Hair follicular keratinocyte (primary cell): ENCODE measurements around the gene RPS16. TPM values are rescaled to one million over a fixed set of nuclear protein-coding genes. Genes with fewer than 3 reads are reported as not detected.

Source experiments
- total RNA-seq: library from RNA; depleted of rRNA; stranded (reverse); fragments of >200 nt; gene quantifications from 2 replicates; pipeline ENCODE4 v1.2.3, GENCODE V29; 2015

Gene RPS16
- 1,797 and 2,309 TPM in 2 replicates for total RNA-seq

DNA sequence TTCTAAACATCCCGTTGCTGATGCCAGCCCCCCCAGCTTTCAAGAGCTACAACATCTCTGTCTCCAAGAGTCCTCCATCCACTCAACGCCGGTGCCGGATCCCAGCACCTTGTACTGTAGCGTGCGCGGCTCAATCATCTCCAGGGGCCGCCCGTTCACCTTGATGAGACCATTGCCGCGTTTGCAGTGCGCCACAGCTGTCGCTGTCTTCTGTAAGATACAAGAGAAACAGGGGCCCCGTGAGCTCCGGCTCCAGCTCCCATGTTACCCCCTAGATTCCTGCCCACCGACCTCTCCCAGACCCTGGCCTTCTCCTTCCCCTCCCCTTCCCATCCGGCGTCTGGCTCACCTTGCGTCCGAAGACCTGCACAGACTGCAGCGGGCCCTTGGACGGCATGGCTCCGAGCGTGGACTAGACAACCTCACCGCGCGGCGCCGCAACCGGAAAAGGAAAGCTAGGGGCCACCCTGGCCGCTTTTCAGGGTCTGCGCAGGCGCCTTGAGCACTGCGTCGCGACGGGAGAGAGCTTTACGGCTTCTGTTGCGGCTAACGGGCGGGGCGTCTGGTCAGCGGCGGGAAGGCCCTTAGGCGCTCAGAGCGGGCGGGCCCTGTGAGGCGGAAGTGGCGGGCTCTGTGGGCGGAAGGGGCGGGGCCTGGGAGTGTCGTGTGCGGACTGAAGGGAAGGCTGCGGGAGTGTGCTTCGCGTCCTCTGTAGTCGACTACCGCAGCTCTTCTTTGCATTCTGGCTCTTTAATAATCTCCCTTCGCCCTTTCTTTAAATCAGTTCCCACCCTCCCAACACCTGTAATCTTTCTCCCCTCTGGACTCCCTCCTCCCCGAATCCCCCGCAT is at the start of gene RPS16:
Gene RPS16, minus strand, starts transcription at position 451 of the 851 bp plus-strand sequence. Its CDS starts 54 bp downstream, at position 397.

GRCh38 chr19:39480337-39481228 is 44.8 kb upstream of the RPS16 start, which contains the start of gene TIMM50:
TSS of gene TIMM50 (plus strand) at chr19:39480838. CDS start at chr19:39480854, 16 bp downstream.

GRCh38 chr19:39445196-39446111 is 9.7 kb upstream of the RPS16 start, which contains the start of gene SUPT5H:
TSS of gene SUPT5H (plus strand) at chr19:39445582. CDS start at chr19:39445891, 309 bp downstream.

DNA sequence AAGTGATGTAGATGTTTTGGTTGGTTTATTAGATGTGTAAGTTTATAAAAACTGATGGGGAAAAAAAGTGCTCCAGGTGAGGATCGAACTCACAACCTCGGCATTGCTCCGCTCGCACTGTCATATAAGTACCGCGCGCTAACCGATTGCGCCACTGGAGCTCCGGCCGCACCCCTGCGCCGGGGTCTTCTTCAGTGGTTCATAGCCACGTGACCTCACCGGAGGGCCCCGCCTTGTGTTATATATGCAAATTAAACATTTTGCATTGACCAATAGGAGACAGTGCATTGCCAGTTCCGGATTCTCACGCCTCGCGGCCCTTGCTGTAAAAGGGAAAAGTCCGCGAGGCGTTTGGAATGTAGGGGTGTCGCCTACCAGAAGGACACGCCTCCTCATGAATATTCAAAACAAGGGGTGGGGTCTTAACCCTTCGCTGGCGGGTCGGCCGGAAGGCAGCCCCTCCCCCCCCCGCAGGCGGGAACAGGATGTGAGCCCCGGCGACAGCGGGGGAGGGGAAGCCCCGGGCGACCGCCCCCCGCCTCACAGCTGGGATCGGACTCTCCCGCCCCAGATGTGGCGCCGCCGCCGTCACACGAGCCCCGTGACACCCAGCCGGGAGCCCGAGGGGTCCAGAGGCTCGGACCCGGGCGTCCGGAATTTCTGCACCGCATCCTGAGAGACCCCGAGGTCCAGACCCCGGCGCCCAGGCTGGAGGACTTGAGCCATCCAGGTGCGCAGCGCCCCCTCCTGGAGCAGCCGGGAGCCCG is 23.5 kb downstream of the RPS16 start, which contains the start of gene PLEKHG2:
Gene PLEKHG2, plus strand, starts transcription at position 570 of the 767 bp plus-strand sequence. CDS start 1,418 bp downstream, outside the sequence.

GRCh38 chr19:39406656-39407409 is 28.9 kb downstream of the RPS16 start, which contains the start of gene ZFP36:
TSS of gene ZFP36 (plus strand) at chr19:39406847. CDS start at chr19:39406905, 58 bp downstream.

GRCh38 chr19:39390751-39391437 is 44.9 kb downstream of the RPS16 start, which contains the start of the genes MED29 and PAF1:
TSS of gene MED29 (plus strand) at chr19:39391378. CDS start at chr19:39391423, 45 bp downstream.
TSS of gene PAF1 (minus strand) at chr19:39391106. CDS start at chr19:39390864, 242 bp downstream.

Other genes starting within 250 kb of the RPS16 start
- gene NCCRP1, start 239.0 kb downstream of the RPS16 start, total RNA-seq: 0.72 and 1.3 TPM in 2 replicates
- gene SYCN, start 231.7 kb downstream of the RPS16 start, total RNA-seq: not detected in 2 replicates
- not detected in 2 replicates for gene IFNL3, start 190.9 kb downstream of the RPS16 start, total RNA-seq
- not detected in 2 replicates for gene IFNL4, start 187.1 kb downstream of the RPS16 start, total RNA-seq
- not detected in 2 replicates for gene IFNL2, start 167.6 kb downstream of the RPS16 start, total RNA-seq
- gene IFNL1, start 139.5 kb downstream of the RPS16 start, total RNA-seq: not detected in 2 replicates
- 0.11 TPM in 1 of 2 replicates, not detected in the other for gene LRFN1, start 115.1 kb downstream of the RPS16 start, total RNA-seq
- not detected in 2 replicates for gene GMFG, start 99.9 kb downstream of the RPS16 start, total RNA-seq
- gene SAMD4B, start 93.5 kb downstream of the RPS16 start, total RNA-seq: 47.5 and 53.5 TPM in 2 replicates
- gene PAF1, start 44.8 kb downstream of the RPS16 start, total RNA-seq: 25.3 and 41.4 TPM in 2 replicates
- 30.9 and 33.6 TPM in 2 replicates for gene MED29, start 44.6 kb downstream of the RPS16 start, total RNA-seq
- 37.7 and 60.0 TPM in 2 replicates for gene ZFP36, start 29.1 kb downstream of the RPS16 start, total RNA-seq
- 4.1 and 10.5 TPM in 2 replicates for gene PLEKHG2, start 23.3 kb downstream of the RPS16 start, total RNA-seq
- 44.0 and 55.0 TPM in 2 replicates for gene SUPT5H, start 9.6 kb upstream of the RPS16 start, total RNA-seq
- 86.0 and 123 TPM in 2 replicates for gene TIMM50, start 44.9 kb upstream of the RPS16 start, total RNA-seq
- gene DLL3, start 63.0 kb upstream of the RPS16 start, total RNA-seq: 2.0 and 2.6 TPM in 2 replicates
- not detected in 2 replicates for gene SELENOV, start 79.2 kb upstream of the RPS16 start, total RNA-seq
- 1.8 and 2.1 TPM in 2 replicates for gene EID2B, start 96.9 kb upstream of the RPS16 start, total RNA-seq
- 8.8 and 19.9 TPM in 2 replicates for gene EID2, start 104.2 kb upstream of the RPS16 start, total RNA-seq
- not detected in 2 replicates for gene LGALS13, start 166.6 kb upstream of the RPS16 start, total RNA-seq
- not detected in 2 replicates for gene LGALS16, start 220.0 kb upstream of the RPS16 start, total RNA-seq